Activated CD8-positive, alpha-beta memory T cell treated with anti-CD3 and anti-CD28 coated beads, Interleukin-2, amount 50 U/mL, for 48 hours (primary cell): ENCODE data around the gene LRRC4B.
A peak's percentile ranks its signal among the peaks of the same experiment; 100 is the strongest.
"Not testable (repeated sequence)": the region's sequence is repeated elsewhere in the genome, so short reads cannot be mapped to it uniquely, and the experiment has no call there.

Experiments
- DNase-seq: peaks from one replicate; pipeline ENCODE4 v3.0.0-alpha.2; 2020

Gene LRRC4B

DNA sequence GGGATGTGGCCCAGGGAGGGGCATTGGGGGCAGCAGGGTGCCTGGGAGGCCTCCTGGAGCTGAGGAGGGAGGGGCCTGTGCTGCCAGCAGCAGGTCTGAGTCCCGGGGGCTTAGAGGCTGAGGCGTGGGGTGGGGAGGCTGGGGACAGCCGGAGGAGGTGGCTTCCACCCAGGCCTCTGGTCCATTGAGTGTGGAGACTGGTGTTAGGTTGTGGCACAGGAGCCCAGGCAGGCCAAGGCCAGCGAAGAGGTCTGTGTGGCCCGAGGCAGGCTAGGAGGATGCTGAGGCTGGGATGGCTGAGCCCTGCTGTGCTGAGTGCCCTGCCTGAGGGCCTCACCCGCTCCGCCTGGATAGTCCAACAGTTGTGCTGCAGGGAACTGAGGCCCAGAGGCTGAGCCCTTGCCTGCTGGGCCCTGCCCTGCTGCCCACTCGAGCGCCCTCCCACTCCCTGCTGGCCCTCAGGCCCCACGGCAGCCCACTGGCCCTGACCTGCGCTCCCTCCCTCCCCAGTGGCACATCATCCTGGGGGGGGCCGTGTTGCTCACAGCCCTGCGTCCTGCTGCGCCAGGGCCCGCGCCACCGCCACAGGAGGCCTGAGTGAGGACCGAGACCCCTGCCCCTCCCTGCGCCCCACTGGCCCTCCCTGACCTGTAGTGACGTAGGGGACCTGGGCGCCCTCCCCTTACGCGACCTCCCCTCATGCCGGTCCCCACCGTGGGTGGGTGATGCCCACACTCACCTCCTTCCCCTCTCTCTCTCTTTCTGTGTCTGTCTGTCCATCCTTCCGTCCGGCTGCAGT is 86.7 kb downstream of the LRRC4B start:
- DNase-seq: no peak

DNA sequence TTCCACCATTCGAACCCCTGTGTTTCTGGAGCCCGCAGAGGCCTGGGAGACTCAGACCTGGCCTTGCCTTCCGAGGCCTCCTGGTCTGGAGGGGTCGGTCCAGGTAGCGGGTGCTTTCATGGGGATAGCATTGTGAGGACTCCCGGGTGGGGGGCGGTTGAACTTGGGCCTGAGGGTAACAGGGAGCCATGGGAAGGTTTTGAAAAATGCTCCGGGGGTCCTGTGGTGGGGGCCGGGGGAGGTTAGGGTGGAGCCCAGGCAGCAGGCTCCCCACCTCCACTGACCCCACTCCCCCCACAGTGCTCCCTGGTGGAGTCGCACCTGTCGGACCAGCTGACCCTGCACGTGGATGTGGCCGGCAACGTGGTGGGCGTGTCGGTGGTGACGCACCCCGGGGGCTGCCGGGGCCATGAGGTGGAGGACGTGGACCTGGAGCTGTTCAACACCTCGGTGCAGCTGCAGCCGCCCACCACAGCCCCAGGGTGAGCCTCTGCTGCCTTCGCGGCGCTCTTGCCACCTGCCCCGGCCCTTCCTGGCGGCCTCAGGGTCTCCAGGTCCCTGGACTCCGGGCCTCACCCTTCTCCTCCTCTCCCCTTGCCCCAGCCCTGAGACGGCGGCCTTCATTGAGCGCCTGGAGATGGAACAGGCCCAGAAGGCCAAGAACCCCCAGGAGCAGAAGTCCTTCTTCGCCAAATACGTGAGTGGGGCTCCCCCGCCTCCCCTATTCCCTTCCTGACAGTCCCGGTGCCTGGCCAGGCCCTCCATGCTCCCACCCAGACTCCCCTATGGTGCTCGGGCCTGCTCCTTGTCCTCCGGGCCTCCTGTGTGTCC is 87.7 kb downstream of the LRRC4B start:
- no peak for DNase-seq

GRCh38 chr19:50479761-50480251 is 88.4 kb downstream of the LRRC4B start:
- no peak for DNase-seq

DNA sequence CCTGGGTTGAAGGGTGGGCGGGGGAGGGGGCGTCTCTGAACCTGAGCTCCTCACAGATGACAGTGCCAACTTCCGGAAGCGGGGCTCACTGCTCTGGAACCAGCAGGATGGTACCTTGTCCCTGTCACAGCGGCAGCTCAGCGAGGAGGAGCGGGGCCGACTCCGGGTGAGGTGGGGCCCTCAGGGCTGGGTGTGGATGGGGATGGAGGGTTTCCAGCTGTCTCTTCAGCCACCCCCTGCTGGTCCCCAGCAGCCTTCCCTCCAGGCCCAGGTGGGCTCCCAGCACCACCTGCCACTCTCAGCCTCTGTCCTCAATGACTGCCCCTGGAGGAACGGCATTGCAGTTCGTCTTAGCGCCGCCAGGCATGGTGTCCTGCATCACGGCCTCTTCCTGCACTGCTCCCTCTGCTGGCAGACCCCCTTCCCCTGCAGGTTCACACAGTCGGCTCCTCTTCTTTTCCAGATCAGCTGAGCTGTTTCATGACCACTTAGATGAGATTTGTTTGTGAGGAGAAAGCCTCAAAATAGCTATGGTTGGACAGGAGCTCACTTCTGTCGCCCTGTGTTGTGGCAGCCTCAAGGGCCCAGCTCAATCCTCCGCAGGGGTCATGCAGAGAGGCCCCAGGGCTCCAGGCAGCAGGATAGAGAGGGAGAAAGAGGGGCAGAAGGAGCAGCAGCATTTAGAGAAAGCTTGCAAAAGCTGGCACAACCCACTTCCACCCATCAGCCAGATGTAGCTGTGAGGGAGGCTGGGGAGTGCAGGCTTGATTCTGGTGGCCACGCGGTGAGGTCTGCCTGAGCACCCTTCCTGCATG is 89.1 kb downstream of the LRRC4B start:
- no peak for DNase-seq

- no peak for DNase-seq
Measured at GRCh38 chr19:50477751-50478515, 90.3 kb downstream of the LRRC4B start.

DNA sequence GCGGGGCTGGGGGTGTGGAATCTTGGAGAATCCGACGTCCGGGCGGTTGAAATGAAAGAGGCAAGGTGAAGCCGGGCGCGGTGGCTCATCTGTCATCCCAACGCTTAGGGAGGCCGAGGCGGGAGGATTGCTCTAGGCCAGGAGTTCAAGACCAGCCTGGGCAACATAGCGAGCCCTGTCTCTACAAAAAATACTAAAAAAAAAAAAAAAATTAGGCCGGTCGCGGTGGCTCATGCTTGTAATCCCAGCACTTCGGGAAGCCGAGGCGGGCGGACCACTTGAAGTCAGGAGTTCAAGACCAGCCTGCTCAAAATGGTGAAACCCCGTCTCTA is 91.4 kb downstream of the LRRC4B start:
- DNase-seq: no peak

- peak; percentile 96 for DNase-seq
Measured at GRCh38 chr19:50476224-50476906, 91.9 kb downstream of the LRRC4B start, which contains the start of the genes EMC10 and GARIN5A. Gene EMC10 (plus strand): TSS chr19:50476507. CDS start chr19:50476545, 38 bp downstream. Gene GARIN5A (minus strand): TSS chr19:50476848. CDS start chr19:50476388, 460 bp downstream.

- no peak for DNase-seq
Measured at GRCh38 chr19:50475736-50476223, 92.5 kb downstream of the LRRC4B start.

- DNase-seq: no peak
Measured at GRCh38 chr19:50475101-50475568, 93.1 kb downstream of the LRRC4B start.

DNA sequence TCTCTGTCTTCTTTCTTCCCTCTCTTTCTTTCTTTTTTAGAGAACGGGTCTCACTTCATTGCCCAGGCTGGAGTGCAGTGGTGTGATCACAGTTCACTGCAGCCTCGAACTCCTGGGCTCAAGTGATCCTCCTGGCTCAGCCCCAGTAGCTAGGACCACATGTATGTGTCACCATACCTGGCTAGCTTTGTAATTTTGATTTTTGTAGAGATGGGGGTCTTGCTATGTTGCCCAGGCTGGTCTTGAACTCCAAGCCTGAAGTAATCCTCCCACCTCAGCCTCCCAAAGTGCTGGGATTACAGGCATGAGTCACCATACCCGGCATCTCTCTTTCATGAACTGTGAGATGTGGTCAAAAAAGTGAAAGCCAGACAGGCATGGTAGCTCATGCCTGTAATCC is 94.9 kb downstream of the LRRC4B start:
- DNase-seq: not testable (repeated sequence)

GRCh38 chr19:50468818-50469217 is 99.4 kb downstream of the LRRC4B start:
- DNase-seq: no peak

GRCh38 chr19:50467566-50467965 is 100.7 kb downstream of the LRRC4B start:
- no peak for DNase-seq
